ENCODE data around the gene SCCPDH.

DNA sequence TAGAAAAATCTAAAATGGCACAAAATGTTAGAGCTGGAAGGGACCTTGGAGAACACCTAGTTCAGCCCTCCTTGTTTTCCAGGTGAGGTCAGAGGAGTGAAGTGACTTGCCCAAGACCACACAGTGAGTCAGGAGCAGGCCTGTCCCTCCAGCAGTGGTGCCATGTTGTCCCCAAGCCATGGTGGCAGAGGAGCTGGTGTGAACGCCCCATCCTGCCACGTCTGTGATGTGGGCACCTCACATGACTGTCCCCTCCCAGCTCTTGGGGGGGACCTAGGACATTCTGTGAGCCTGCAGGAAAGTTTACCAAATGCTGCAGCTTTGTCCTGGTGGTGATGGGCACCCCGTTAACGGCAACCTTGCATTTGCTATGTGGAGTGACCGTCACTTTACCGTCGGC, 66.2 kb downstream of the SCCPDH start:
- TF ChIP-seq, protein P1, sequence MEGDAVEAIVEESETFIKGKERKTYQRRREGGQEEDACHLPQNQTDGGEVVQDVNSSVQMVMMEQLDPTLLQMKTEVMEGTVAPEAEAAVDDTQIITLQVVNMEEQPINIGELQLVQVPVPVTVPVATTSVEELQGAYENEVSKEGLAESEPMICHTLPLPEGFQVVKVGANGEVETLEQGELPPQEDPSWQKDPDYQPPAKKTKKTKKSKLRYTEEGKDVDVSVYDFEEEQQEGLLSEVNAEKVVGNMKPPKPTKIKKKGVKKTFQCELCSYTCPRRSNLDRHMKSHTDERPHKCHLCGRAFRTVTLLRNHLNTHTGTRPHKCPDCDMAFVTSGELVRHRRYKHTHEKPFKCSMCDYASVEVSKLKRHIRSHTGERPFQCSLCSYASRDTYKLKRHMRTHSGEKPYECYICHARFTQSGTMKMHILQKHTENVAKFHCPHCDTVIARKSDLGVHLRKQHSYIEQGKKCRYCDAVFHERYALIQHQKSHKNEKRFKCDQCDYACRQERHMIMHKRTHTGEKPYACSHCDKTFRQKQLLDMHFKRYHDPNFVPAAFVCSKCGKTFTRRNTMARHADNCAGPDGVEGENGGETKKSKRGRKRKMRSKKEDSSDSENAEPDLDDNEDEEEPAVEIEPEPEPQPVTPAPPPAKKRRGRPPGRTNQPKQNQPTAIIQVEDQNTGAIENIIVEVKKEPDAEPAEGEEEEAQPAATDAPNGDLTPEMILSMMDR (IDR thresholded peaks at IDR 0.05 in 8 of 11, conservative IDR thresholded peaks at IDR 0.05 in 3 of 11) = no peak
- no peak for TF ChIP-seq POLR2AphosphoS5 (IDR thresholded peaks at IDR 0.05)
